MM.1S (cell line): ENCODE results near the gene TRIM77.
"Not testable (repeated sequence)": the region's sequence is repeated elsewhere in the genome, so short reads cannot be mapped to it uniquely, and the experiment has no call there.

Experiments
- DNase-seq: peaks from one replicate; pipeline ENCODE4 v3.0.0-alpha.2; 2015
- H2AFZ ChIP-seq: fragments of 300-600 bp; sonication (generic); 2 replicates; pipeline ENCODE4 v1.6.0; 2016; ENCODE audit warnings: antibody characterized with exemption, low read length
- H3F3A ChIP-seq: fragments of 300-600 bp; sonication (generic); 2 replicates; pipeline ENCODE4 v1.6.1; 2016; ENCODE audit warnings: mild to moderate bottlenecking, antibody characterized with exemption, low read length, moderate library complexity, mixed read lengths; ENCODE audit not compliant: insufficient read depth
- H3K27ac ChIP-seq: fragments of 300-600 bp; sonication (generic); 2 replicates; pipeline ENCODE4 v1.5.1; 2016; ENCODE audit warnings: mild to moderate bottlenecking, low read length
- H3K27me3 ChIP-seq: fragments of 300-600 bp; sonication (generic); replicated peaks from 2 replicates; pipeline ENCODE4 v1.6.0; 2016; ENCODE audit warnings: low read length; ENCODE audit not compliant: insufficient read depth
- H3K36me3 ChIP-seq: fragments of 300-600 bp; sonication (generic); replicated peaks from 2 replicates; pipeline ENCODE4 v1.6.1; 2016; ENCODE audit warnings: mild to moderate bottlenecking, low read length, mixed read lengths; ENCODE audit not compliant: insufficient read depth
- H3K4me1 ChIP-seq: fragments of 300-600 bp; sonication (generic); 2 replicates; pipeline ENCODE4 v1.6.1; 2016; ENCODE audit warnings: low read length, mixed read lengths
- H3K4me2 ChIP-seq: fragments of 300-600 bp; sonication (generic); 2 replicates; pipeline ENCODE4 v1.6.0; 2016; ENCODE audit warnings: low read depth, low read length
- H3K4me3 ChIP-seq: fragments of 300-600 bp; sonication (generic); 2 replicates; pipeline ENCODE4 v1.5.1; 2016; ENCODE audit warnings: low read length, mixed read lengths
- H3K79me2 ChIP-seq: fragments of 300-600 bp; sonication (generic); 2 replicates; pipeline ENCODE4 v1.6.1; 2016; ENCODE audit warnings: mixed run types, low read length, mixed read lengths
- H3K9ac ChIP-seq: fragments of 300-600 bp; sonication (generic); 2 replicates; pipeline ENCODE4 v1.6.1; 2016; ENCODE audit warnings: low read length, mixed read lengths
- H3K9me2 ChIP-seq: fragments of 300-600 bp; sonication (generic); replicated peaks from 2 replicates; pipeline ENCODE4 v1.6.1; 2016; ENCODE audit warnings: mild to moderate bottlenecking, low read length, mixed read lengths; ENCODE audit not compliant: insufficient read depth
- H3K9me3 ChIP-seq: fragments of 300-600 bp; sonication (generic); replicated peaks from 2 replicates; pipeline ENCODE4 v1.6.1; 2016; ENCODE audit warnings: mild to moderate bottlenecking, low read length, mixed read lengths; ENCODE audit not compliant: insufficient read depth
- H4K20me1 ChIP-seq: fragments of 300-600 bp; sonication (generic); 2 replicates; pipeline ENCODE4 v1.6.1; 2016; ENCODE audit warnings: mild to moderate bottlenecking, low read length, moderate library complexity, mixed read lengths; ENCODE audit not compliant: insufficient read depth
- CTCF ChIP-seq: fragments of 300-600 bp; sonication (generic); IDR thresholded peaks from 2 replicates; pipeline ENCODE4 v1.5.1; 2016; ENCODE audit warnings: antibody characterized with exemption, low read length, mixed read lengths

Gene TRIM77

GRCh38 chr11:89675383-89675782 is 34.7 kb upstream of the TRIM77 start:
- not testable (repeated sequence) for H4K20me1 ChIP-seq, H3K9ac ChIP-seq, H3K4me2 ChIP-seq, H3K36me3 ChIP-seq, H3K9me3 ChIP-seq, DNase-seq, H3K27me3 ChIP-seq, H2AFZ ChIP-seq, H3K4me1 ChIP-seq, H3K9me2 ChIP-seq, H3F3A ChIP-seq, H3K4me3 ChIP-seq, H3K27ac ChIP-seq, H3K79me2 ChIP-seq
- peak; percentile 26 for TF ChIP-seq CTCF

GRCh38 chr11:89675948-89676347 is 34.2 kb upstream of the TRIM77 start:
- not testable (repeated sequence) for H3K36me3 ChIP-seq, H2AFZ ChIP-seq, H3K27ac ChIP-seq, H3K9me3 ChIP-seq, H3F3A ChIP-seq, H3K9ac ChIP-seq, H3K27me3 ChIP-seq, H3K9me2 ChIP-seq, H3K4me1 ChIP-seq, H4K20me1 ChIP-seq, DNase-seq, H3K4me3 ChIP-seq, H3K79me2 ChIP-seq, H3K4me2 ChIP-seq

GRCh38 chr11:89707080-89707479 is 3.0 kb upstream of the TRIM77 start:
- not testable (repeated sequence) for H3K9me2 ChIP-seq, H3K4me2 ChIP-seq, H3K4me1 ChIP-seq, H3K27me3 ChIP-seq, H3K9ac ChIP-seq, DNase-seq, H3K36me3 ChIP-seq, H2AFZ ChIP-seq, H3K79me2 ChIP-seq, H3K9me3 ChIP-seq, H3K27ac ChIP-seq, H3F3A ChIP-seq, H4K20me1 ChIP-seq, H3K4me3 ChIP-seq

- H3F3A ChIP-seq, DNase-seq, H3K4me3 ChIP-seq, H3K36me3 ChIP-seq, H3K4me2 ChIP-seq, H4K20me1 ChIP-seq, H2AFZ ChIP-seq, H3K9me3 ChIP-seq, H3K27ac ChIP-seq, H3K79me2 ChIP-seq, H3K9me2 ChIP-seq, H3K27me3 ChIP-seq, H3K9ac ChIP-seq, H3K4me1 ChIP-seq: not testable (repeated sequence)
Measured at GRCh38 chr11:89724866-89725498, 14.9 kb downstream of the TRIM77 start.

- H3K4me3 ChIP-seq, H3K27ac ChIP-seq, H3K9me2 ChIP-seq, H4K20me1 ChIP-seq, H3K4me2 ChIP-seq, H3K9me3 ChIP-seq, H3K4me1 ChIP-seq, H3K79me2 ChIP-seq, H3K27me3 ChIP-seq, DNase-seq, H2AFZ ChIP-seq, H3K36me3 ChIP-seq, H3F3A ChIP-seq, H3K9ac ChIP-seq: not testable (repeated sequence)
Measured at GRCh38 chr11:89730215-89730614, 20.1 kb downstream of the TRIM77 start.
